ENCODE results near the gene CA5A. TPM values are rescaled to one million over a fixed set of nuclear protein-coding genes. Genes with fewer than 3 reads are reported as not detected.
A peak's percentile ranks its signal among the peaks of the same experiment; 100 is the strongest.

CA5A gene
- polyA plus RNA-seq, 4 donors = under 0.01 TPM; not detected in 3

GRCh38 chr16:87854053-87854906 lies 82.0 kb downstream of the CA5A start:
- Histone ChIP-seq H3K9me3 (ENCODE audit: control insufficient read depth in 2 of 2, insufficient read depth in 1 of 2, low read depth in 1 of 2, low read length in 1 of 2) (no peaks in the 10 kb centered on the region), H3K36me3 (ENCODE audit: control insufficient read depth in 3 of 3, insufficient read depth in 2 of 3, low read depth in 1 of 3, low read length in 3 of 3) (peaks cover 0 to 74% (median 4%) of the 10 kb centered on the region in 3 donors), H3K27ac (ENCODE audit: low read depth in 1 of 3, low read length in 2 of 3) (peak overlapping the region; percentile 63 to 94 (median 82)), H3K27me3 (ENCODE audit: control insufficient read depth in 3 of 3, insufficient read depth in 3 of 3, low read length in 3 of 3) (no peaks in the 10 kb centered on the region), H3K4me3 (ENCODE audit: low read depth in 1 of 3, low read length in 3 of 3) (peak overlapping the region in 2 of 3 donors; percentile 21 to 25), H3K4me1 (ENCODE audit: control insufficient read depth in 3 of 3, insufficient read depth in 2 of 3, low read depth in 1 of 3, low read length in 2 of 3) (peaks cover 2 to 53% (median 18%) of the 10 kb centered on the region in 3 donors)
- FAIRE-seq = no peak
- DNase-seq = peak in 1 of 2 donors; percentile 84
- WGBS, 3 donors = 10 to 47% (median 20%) methylated on average over 18 to 21 of the region's 21 CpGs

GRCh38 chr16:87853411-87854052 lies 82.8 kb downstream of the CA5A start:
- FAIRE-seq = no peak
- Histone ChIP-seq H3K9me3 (ENCODE audit: control insufficient read depth in 2 of 2, insufficient read depth in 1 of 2, low read depth in 1 of 2, low read length in 1 of 2) (no peaks in the 10 kb centered on the region), H3K27ac (ENCODE audit: low read depth in 1 of 3, low read length in 2 of 3) (peak overlapping the region; percentile 16 to 94 (median 82)), H3K27me3 (ENCODE audit: control insufficient read depth in 3 of 3, insufficient read depth in 3 of 3, low read length in 3 of 3) (no peaks in the 10 kb centered on the region), H3K4me1 (ENCODE audit: control insufficient read depth in 3 of 3, insufficient read depth in 2 of 3, low read depth in 1 of 3, low read length in 2 of 3) (peaks cover 2 to 60% (median 18%) of the 10 kb centered on the region in 3 donors), H3K36me3 (ENCODE audit: control insufficient read depth in 3 of 3, insufficient read depth in 2 of 3, low read depth in 1 of 3, low read length in 3 of 3) (peaks cover 0 to 75% (median 4%) of the 10 kb centered on the region in 3 donors), H3K4me3 (ENCODE audit: low read depth in 1 of 3, low read length in 3 of 3) (peak overlapping the region in 2 of 3 donors; percentile 21 to 25)
- 6 to 9% (median 7%) methylated on average over 20 to 25 of the region's 25 CpGs for WGBS, 3 donors
- DNase-seq = peak; percentile 87 to 98

- FAIRE-seq = no peak
- 84 to 85% (median 84%) methylated on average over 20 to 21 of the region's 21 CpGs for WGBS, 3 donors
Observed at GRCh38 chr16:87851601-87852000, 84.7 kb downstream of the CA5A start.

GRCh38 chr16:87851141-87851587 lies 85.2 kb downstream of the CA5A start:
- Histone ChIP-seq H3K4me1 (ENCODE audit: control insufficient read depth in 3 of 3, insufficient read depth in 2 of 3, low read depth in 1 of 3, low read length in 2 of 3) (peaks cover 2 to 83% (median 18%) of the 10 kb centered on the region in 3 donors), H3K27ac (ENCODE audit: low read depth in 1 of 3, low read length in 2 of 3) (no peak overlapping the region)
- DNase-seq = no peak

More at GRCh38 chr16:87851601-87852000, 84.7 kb downstream of the CA5A start:
- H3K27me3 ChIP-seq (ENCODE audit: control insufficient read depth in 3 of 3, insufficient read depth in 3 of 3, low read length in 3 of 3) = no peaks in the 10 kb centered on the region
- no peaks in the 10 kb centered on the region for H3K9me3 ChIP-seq (ENCODE audit: control insufficient read depth in 2 of 2, insufficient read depth in 1 of 2, low read depth in 1 of 2, low read length in 1 of 2)
- H3K4me1 ChIP-seq (ENCODE audit: control insufficient read depth in 3 of 3, insufficient read depth in 2 of 3, low read depth in 1 of 3, low read length in 2 of 3) = peaks cover 2 to 79% (median 18%) of the 10 kb centered on the region in 3 donors
- no peak for DNase-seq
- no peak overlapping the region for H3K27ac ChIP-seq (ENCODE audit: low read depth in 1 of 3, low read length in 2 of 3)
- H3K4me3 ChIP-seq (ENCODE audit: low read depth in 1 of 3, low read length in 3 of 3) = no peak overlapping the region
- H3K36me3 ChIP-seq (ENCODE audit: control insufficient read depth in 3 of 3, insufficient read depth in 2 of 3, low read depth in 1 of 3, low read length in 3 of 3) = peaks cover 0 to 81% (median 4%) of the 10 kb centered on the region in 3 donors

GRCh38 chr16:87850009-87851006 lies 86.0 kb downstream of the CA5A start:
- peak in 1 of 2 donors; percentile 82 for DNase-seq
- Histone ChIP-seq H3K36me3 (ENCODE audit: control insufficient read depth in 3 of 3, insufficient read depth in 2 of 3, low read depth in 1 of 3, low read length in 3 of 3) (peaks cover 0 to 81% (median 4%) of the 10 kb centered on the region in 3 donors), H3K27ac (ENCODE audit: low read depth in 1 of 3, low read length in 2 of 3) (peak overlapping the region in 1 of 3 donors; percentile 6), H3K9me3 (ENCODE audit: control insufficient read depth in 2 of 2, insufficient read depth in 1 of 2, low read depth in 1 of 2, low read length in 1 of 2) (no peaks in the 10 kb centered on the region), H3K4me3 (ENCODE audit: low read depth in 1 of 3, low read length in 3 of 3) (no peak overlapping the region), H3K4me1 (ENCODE audit: control insufficient read depth in 3 of 3, insufficient read depth in 2 of 3, low read depth in 1 of 3, low read length in 2 of 3) (peaks cover 2 to 83% (median 16%) of the 10 kb centered on the region in 3 donors), H3K27me3 (ENCODE audit: control insufficient read depth in 3 of 3, insufficient read depth in 3 of 3, low read length in 3 of 3) (no peaks in the 10 kb centered on the region)
- no peak for FAIRE-seq
- 30 to 49% (median 39%) methylated on average over 23 to 25 of the region's 25 CpGs for WGBS, 3 donors

More at GRCh38 chr16:87851141-87851587, 85.2 kb downstream of the CA5A start:
- no peak overlapping the region for H3K4me3 ChIP-seq (ENCODE audit: low read depth in 1 of 3, low read length in 3 of 3)
- no peaks in the 10 kb centered on the region for H3K9me3 ChIP-seq (ENCODE audit: control insufficient read depth in 2 of 2, insufficient read depth in 1 of 2, low read depth in 1 of 2, low read length in 1 of 2)
- WGBS, 3 donors = 75 to 82% (median 82%) methylated on average over 14 of the region's 14 CpGs
- H3K36me3 ChIP-seq (ENCODE audit: control insufficient read depth in 3 of 3, insufficient read depth in 2 of 3, low read depth in 1 of 3, low read length in 3 of 3) = peaks cover 0 to 82% (median 4%) of the 10 kb centered on the region in 3 donors
- no peak for FAIRE-seq
- no peaks in the 10 kb centered on the region for H3K27me3 ChIP-seq (ENCODE audit: control insufficient read depth in 3 of 3, insufficient read depth in 3 of 3, low read length in 3 of 3)

- Histone ChIP-seq H3K27ac (ENCODE audit: low read depth in 1 of 3, low read length in 2 of 3) (peak overlapping the region in 1 of 3 donors; percentile 6), H3K9me3 (ENCODE audit: control insufficient read depth in 2 of 2, insufficient read depth in 1 of 2, low read depth in 1 of 2, low read length in 1 of 2) (no peaks in the 10 kb centered on the region), H3K4me3 (ENCODE audit: low read depth in 1 of 3, low read length in 3 of 3) (no peak overlapping the region), H3K4me1 (ENCODE audit: control insufficient read depth in 3 of 3, insufficient read depth in 2 of 3, low read depth in 1 of 3, low read length in 2 of 3) (peaks cover 2 to 78% (median 13%) of the 10 kb centered on the region in 3 donors), H3K36me3 (ENCODE audit: control insufficient read depth in 3 of 3, insufficient read depth in 2 of 3, low read depth in 1 of 3, low read length in 3 of 3) (peaks cover 0 to 79% (median 4%) of the 10 kb centered on the region in 3 donors), H3K27me3 (ENCODE audit: control insufficient read depth in 3 of 3, insufficient read depth in 3 of 3, low read length in 3 of 3) (no peaks in the 10 kb centered on the region)
- FAIRE-seq = no peak
- WGBS, 3 donors = 32 to 70% (median 53%) methylated on average over 16 of the region's 16 CpGs
- peak in 1 of 2 donors; percentile 85 for DNase-seq
Observed at GRCh38 chr16:87849419-87850008, 86.8 kb downstream of the CA5A start.

GRCh38 chr16:87848676-87849345 lies 87.5 kb downstream of the CA5A start:
- Histone ChIP-seq H3K9me3 (ENCODE audit: control insufficient read depth in 2 of 2, insufficient read depth in 1 of 2, low read depth in 1 of 2, low read length in 1 of 2) (no peaks in the 10 kb centered on the region), H3K4me3 (ENCODE audit: low read depth in 1 of 3, low read length in 3 of 3) (no peak overlapping the region), H3K36me3 (ENCODE audit: control insufficient read depth in 3 of 3, insufficient read depth in 2 of 3, low read depth in 1 of 3, low read length in 3 of 3) (peaks cover 0 to 85% (median 4%) of the 10 kb centered on the region in 3 donors), H3K27me3 (ENCODE audit: control insufficient read depth in 3 of 3, insufficient read depth in 3 of 3, low read length in 3 of 3) (no peaks in the 10 kb centered on the region), H3K4me1 (ENCODE audit: control insufficient read depth in 3 of 3, insufficient read depth in 2 of 3, low read depth in 1 of 3, low read length in 2 of 3) (peaks cover 2 to 79% (median 11%) of the 10 kb centered on the region in 3 donors), H3K27ac (ENCODE audit: low read depth in 1 of 3, low read length in 2 of 3) (peak overlapping the region in 2 of 3 donors; percentile 39 to 73)
- DNase-seq (no peak), FAIRE-seq (no peak)
- WGBS, 3 donors = 36 to 73% (median 56%) methylated on average over 18 of the region's 18 CpGs

Data from small intestine (tissue), 7 donors.